Panc1 (cell line): Measurements from ENCODE around the gene AGBL2. TPM values are rescaled to one million over a fixed set of nuclear protein-coding genes. Genes with fewer than 3 reads are reported as not detected.

Source experiments
- ATAC-seq: fragments of 200-7000 bp; cut with Tn5 transposase; 2 replicates; pipeline ENCODE4 v1.9.1; 2020; ENCODE audit warnings: mild to moderate bottlenecking, moderate library complexity
- BruUV-seq: library from RNA; stranded (reverse); fragments of 400-500 nt; replicated peaks from 2 replicates; lab custom pipeline; 2021; lab: Mats Ljungman, UMichigan
- CTCF ChIA-PET: fragments of 300-600 bp; sonication (Branson Sonifier 250); formaldehyde crosslinking; loops from one replicate; lab custom pipeline; 2022; ENCODE audit warnings: antibody characterized with exemption; lab: Charles Lee
- POLR2A ChIA-PET: fragments of 300-600 bp; sonication (Branson Sonifier 250); formaldehyde crosslinking; loops from one replicate; lab custom pipeline; 2022; ENCODE audit warnings: antibody characterized with exemption; lab: Charles Lee
- DNase-seq: peaks from one replicate; pipeline ENCODE4 v3.0.0-alpha.2; 2010; ENCODE audit warnings: low read depth, low spot score
- H3K27ac ChIP-seq: 2 replicates; pipeline ENCODE4 v1.5.1; 2011; ENCODE audit warnings: mild to moderate bottlenecking, low read length, inconsistent platforms
- H3K27me3 ChIP-seq: fragments of 200-500 bp; sonication (Bioruptor generic); 2 replicates; pipeline ENCODE4 v1.6.0; 2014; ENCODE audit warnings: low read length, inconsistent platforms; ENCODE audit not compliant: control insufficient read depth, insufficient read depth
- H3K36me3 ChIP-seq: fragments of 200-500 bp; sonication (Bioruptor generic); 2 replicates; pipeline ENCODE4 v1.5.1; 2014; ENCODE audit warnings: inconsistent platforms, mild to moderate bottlenecking, low read length, moderate library complexity; ENCODE audit not compliant: control insufficient read depth, insufficient read depth
- H3K4me1 ChIP-seq: 2 replicates; pipeline ENCODE4 v1.5.1; 2011; ENCODE audit warnings: inconsistent platforms, mild to moderate bottlenecking, low read length, moderate library complexity; ENCODE audit not compliant: control insufficient read depth, insufficient read depth
- H3K4me3 ChIP-seq, 2 experiments: 2 replicates each; pipeline ENCODE4 v1.5.1; 2011 to 2012; ENCODE audit warnings: low read depth in 2 of 2, low read length in 2 of 2, mild to moderate bottlenecking in 2 of 2, inconsistent platforms in 1 of 2, moderate library complexity in 1 of 2
- H3K9me3 ChIP-seq: fragments of 200-500 bp; sonication (Bioruptor generic); 2 replicates; pipeline ENCODE4 v1.5.1; 2014; ENCODE audit warnings: low read depth, mild to moderate bottlenecking, inconsistent platforms, low read length, moderate library complexity; ENCODE audit not compliant: control insufficient read depth, insufficient read depth
- CTCF ChIP-seq: fragments of 450-650 bp; IDR thresholded peaks from 2 replicates; pipeline ENCODE4 v1.5.1; 2017; ENCODE audit warnings: mild to moderate bottlenecking
- POLR2AphosphoS5 ChIP-seq: IDR thresholded peaks from 2 replicates; pipeline ENCODE4 v1.6.1; 2012; ENCODE audit warnings: mild to moderate bottlenecking, low read depth, low read length, moderate library complexity
- REST ChIP-seq, 2 experiments: IDR thresholded peaks; 2 replicates each; pipeline ENCODE4 v1.6.1; 2011 to 2012; ENCODE audit warnings: low read depth in 2 of 2, control low read depth in 1 of 2, low read length in 1 of 2, mild to moderate bottlenecking in 1 of 2, moderate library complexity in 1 of 2; ENCODE audit not compliant: insufficient read depth in 1 of 2
- SIN3A ChIP-seq: IDR thresholded peaks from 2 replicates; pipeline ENCODE4 v1.6.1; 2012; ENCODE audit warnings: low read depth, mild to moderate bottlenecking, low read length, moderate library complexity, borderline replicate concordance; ENCODE audit not compliant: insufficient read depth
- TCF7L2 ChIP-seq: IDR thresholded peaks from 2 replicates; pipeline ENCODE4 v1.6.1; 2011; ENCODE audit warnings: mild to moderate bottlenecking, low read depth, low read length, inconsistent platforms
- in situ Hi-C: cut with HindIII; loops from 2 replicates; pipeline ENCODE4 v1.10.0; 2016; ENCODE audit warnings: low sequenced_read_pairs, low pct_unique_long_range_greater_than_20kb
- intact Hi-C: fragments of 100-400 bp; cut with micrococcal nuclease; formaldehyde crosslinking; loops from one replicate; pipeline ENCODE4 v1.10.0; 2022; ENCODE audit not compliant: unreplicated experiment
- total RNA-seq: library from RNA; stranded (reverse); gene quantifications from one replicate; pipeline ENCODE4 v1.2.1, GENCODE V29; 2021; ENCODE audit not compliant: unreplicated experiment

Gene AGBL2
- total RNA-seq, 1 experiment from 2014 or later = 6.8 TPM

GRCh38 chr11:47626234-47626633 is 88.9 kb downstream of the AGBL2 start:
- H3K36me3 ChIP-seq = peaks cover 28% of the 10 kb centered on the region

GRCh38 chr11:47620836-47621378 is 94.3 kb downstream of the AGBL2 start:
- no peak for DNase-seq
- Histone ChIP-seq H3K4me3 (no peak overlapping the region), H3K36me3 (peaks cover 33% of the 10 kb centered on the region), H3K27me3 (no peaks in the 10 kb centered on the region), H3K9me3 (no peaks in the 10 kb centered on the region), H3K4me1 (no peaks in the 10 kb centered on the region), H3K27ac (no peak overlapping the region)
- no peak for TF ChIP-seq POLR2AphosphoS5
- ChIA-PET CTCF (no interaction called here), POLR2A (interaction anchor here (0.5 kb wide), 1 partner anchor 88 kb away, joined by 4 read pairs; no protein-coding TSS in a partner anchor)
- intact Hi-C loops (no loop called here), in situ Hi-C loops (no loop called here)
- TSS peak; percentile 36 for BruUV-seq
- no peak for ATAC-seq

More at GRCh38 chr11:47626234-47626633, 88.9 kb downstream of the AGBL2 start:
- DNase-seq (no peak), ATAC-seq (no peak)
- H3K27ac ChIP-seq = no peak overlapping the region
- in situ Hi-C loops = no loop called here
- POLR2A ChIA-PET = interaction anchor here (0.5 to 0.6 kb wide), 4 partner anchors 47 to 428 kb away, joined by 3 to 13 read pairs (median 4); no protein-coding TSS in a partner anchor
- no TSS peak for BruUV-seq
- no peaks in the 10 kb centered on the region for H3K27me3 ChIP-seq
- H3K9me3 ChIP-seq = no peaks in the 10 kb centered on the region
- no peak overlapping the region for H3K4me3 ChIP-seq
- CTCF ChIA-PET = interaction anchor here (0.7 kb wide), 1 partner anchor 59 kb away, joined by 5 read pairs; no protein-coding TSS in a partner anchor
- no peak for TF ChIP-seq TCF7L2
- no peak for TF ChIP-seq CTCF
- no peak for TF ChIP-seq SIN3A
- TF ChIP-seq REST (IDR thresholded peaks at IDR 0.05; ENCODE audit: insufficient read depth in 1 of 2, low read depth in 2 of 2, low read length in 1 of 2) = no peak
- TF ChIP-seq POLR2AphosphoS5 = no peak
- intact Hi-C loops = no loop called here
- H3K4me1 ChIP-seq = no peaks in the 10 kb centered on the region

- Histone ChIP-seq H3K27me3 (no peaks in the 10 kb centered on the region), H3K4me3 (no peak overlapping the region), H3K4me1 (no peaks in the 10 kb centered on the region), H3K36me3 (peaks cover 28% of the 10 kb centered on the region), H3K9me3 (no peaks in the 10 kb centered on the region), H3K27ac (no peak overlapping the region)
- ATAC-seq (no peak), DNase-seq (no peak)
- ChIA-PET POLR2A (no interaction called here), CTCF (no interaction called here)
- in situ Hi-C loops = no loop called here
- no peak for TF ChIP-seq POLR2AphosphoS5
- TF ChIP-seq REST (IDR thresholded peaks at IDR 0.05; ENCODE audit: insufficient read depth in 1 of 2, low read depth in 2 of 2, low read length in 1 of 2) = no peak
- no peak for TF ChIP-seq TCF7L2
- intact Hi-C loops = no loop called here
- no TSS peak for BruUV-seq
Measured at GRCh38 chr11:47617417-47617809, 97.8 kb downstream of the AGBL2 start.
